Spleen (tissue), 7 donors: ENCODE measurements around the gene LRFN5.

ENCODE experiments used
- POLR2A ChIP-seq, 3 donors: fragments of 450-650 bp; IDR thresholded peaks; one replicate each; pipeline ENCODE4 v1.5.1; 2017; ENCODE audit warnings: antibody characterized with exemption in 3 of 3, mild to moderate bottlenecking in 1 of 3
- TF ChIP-seq, protein P1 (sequence below), 11 experiments: fragments of 200-600 bp in 7 of 11; fragments of 450-650 bp in 4 of 11; sonication (generic) in 4 of 11; IDR thresholded peaks in 8 of 11; conservative IDR thresholded peaks in 3 of 11; 1 replicate in 7 of 11; 2 replicates in 4 of 11; pipeline versions ENCODE4 v1.4.0 to v1.8.0; 2016 to 2021; ENCODE audit warnings: antibody characterized with exemption in 11 of 11, inconsistent platforms in 4 of 11, mild to moderate bottlenecking in 1 of 11
- donor health status: DM: no; HTN: no; CAD: no; lungs with moderate emphysema.
- donor health status: DM: no; HTN: no; CAD: no.
- donor health status: DM: no; HTN: no; CAD: no.

DNA sequence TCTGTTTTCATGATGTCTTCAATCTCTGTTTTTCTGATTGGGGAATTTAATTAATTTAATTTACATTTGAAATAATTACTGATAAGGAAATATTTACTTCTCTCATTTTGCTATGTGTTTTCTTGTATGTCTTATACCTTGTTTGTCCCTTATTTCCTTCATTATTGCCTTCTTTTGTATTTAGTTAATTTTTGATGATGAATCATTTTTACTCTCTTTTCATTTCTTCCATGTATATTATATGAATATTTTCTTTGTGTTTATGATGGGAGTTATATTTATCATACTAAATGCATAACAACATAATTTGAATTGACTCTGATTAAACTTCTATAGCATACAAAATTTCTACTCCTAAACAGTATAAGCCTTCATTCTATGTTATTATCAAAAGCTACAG, 309.6 kb downstream of the LRFN5 start:
- no peak for TF ChIP-seq POLR2A (IDR thresholded peaks at IDR 0.05)
- TF ChIP-seq, protein P1, sequence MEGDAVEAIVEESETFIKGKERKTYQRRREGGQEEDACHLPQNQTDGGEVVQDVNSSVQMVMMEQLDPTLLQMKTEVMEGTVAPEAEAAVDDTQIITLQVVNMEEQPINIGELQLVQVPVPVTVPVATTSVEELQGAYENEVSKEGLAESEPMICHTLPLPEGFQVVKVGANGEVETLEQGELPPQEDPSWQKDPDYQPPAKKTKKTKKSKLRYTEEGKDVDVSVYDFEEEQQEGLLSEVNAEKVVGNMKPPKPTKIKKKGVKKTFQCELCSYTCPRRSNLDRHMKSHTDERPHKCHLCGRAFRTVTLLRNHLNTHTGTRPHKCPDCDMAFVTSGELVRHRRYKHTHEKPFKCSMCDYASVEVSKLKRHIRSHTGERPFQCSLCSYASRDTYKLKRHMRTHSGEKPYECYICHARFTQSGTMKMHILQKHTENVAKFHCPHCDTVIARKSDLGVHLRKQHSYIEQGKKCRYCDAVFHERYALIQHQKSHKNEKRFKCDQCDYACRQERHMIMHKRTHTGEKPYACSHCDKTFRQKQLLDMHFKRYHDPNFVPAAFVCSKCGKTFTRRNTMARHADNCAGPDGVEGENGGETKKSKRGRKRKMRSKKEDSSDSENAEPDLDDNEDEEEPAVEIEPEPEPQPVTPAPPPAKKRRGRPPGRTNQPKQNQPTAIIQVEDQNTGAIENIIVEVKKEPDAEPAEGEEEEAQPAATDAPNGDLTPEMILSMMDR (IDR thresholded peaks at IDR 0.05 in 8 of 11, conservative IDR thresholded peaks at IDR 0.05 in 3 of 11): no peak
